NB4 (cell line): Measurements from ENCODE around the gene CCDC40.

Source experiments
- CTCF ChIP-seq: IDR thresholded peaks from one replicate; pipeline ENCODE4 v1.5.1; 2012; ENCODE audit warnings: low read depth, low read length
- MYC ChIP-seq: IDR thresholded peaks from 2 replicates; pipeline ENCODE4 v1.6.1; 2011; ENCODE audit warnings: low read depth, low read length
- POLR2A ChIP-seq: IDR thresholded peaks from 2 replicates; pipeline ENCODE4 v1.6.1; 2011; ENCODE audit warnings: mild to moderate bottlenecking; ENCODE audit not compliant: insufficient read length; ENCODE audit errors: extremely low read depth
- TF ChIP-seq, protein P1 (sequence below): IDR thresholded peaks from 2 replicates; pipeline ENCODE4 v1.6.1; 2011; ENCODE audit warnings: low read depth, low read length

DNA sequence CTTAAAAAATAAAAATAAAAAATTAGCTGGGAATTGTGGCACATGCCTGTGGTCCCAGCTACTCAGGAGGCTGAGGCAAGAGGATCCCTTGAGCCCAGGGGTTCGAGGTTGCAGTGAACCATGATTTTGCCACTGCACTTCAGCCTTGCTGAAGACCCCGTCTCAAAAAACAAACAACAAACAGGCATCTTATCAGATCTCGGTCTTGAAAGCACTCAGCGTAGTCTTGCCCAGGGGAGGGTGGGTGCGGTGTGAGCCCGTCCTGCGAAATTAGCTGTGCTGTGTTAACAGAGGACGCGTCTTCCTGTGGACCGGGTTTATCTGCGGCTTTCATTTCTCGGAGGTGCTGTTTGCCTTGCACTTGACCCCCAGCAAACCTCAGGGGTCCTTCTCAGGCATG lies 70.3 kb downstream of the CCDC40 start:
- TF ChIP-seq CTCF (no peak), POLR2A (no peak), MYC (no peak)
- TF ChIP-seq, protein P1, sequence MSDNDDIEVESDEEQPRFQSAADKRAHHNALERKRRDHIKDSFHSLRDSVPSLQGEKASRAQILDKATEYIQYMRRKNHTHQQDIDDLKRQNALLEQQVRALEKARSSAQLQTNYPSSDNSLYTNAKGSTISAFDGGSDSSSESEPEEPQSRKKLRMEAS, result no peak
